GM15510 (cell line): ENCODE data around the gene CPT1A.

ENCODE experiments used
- POLR2A ChIP-seq: IDR thresholded peaks from 3 replicates; pipeline ENCODE4 v1.6.1; 2011; ENCODE audit warnings: borderline replicate concordance; ENCODE audit not compliant: insufficient read length; ENCODE audit errors: extremely low read depth

Gene CPT1A

DNA sequence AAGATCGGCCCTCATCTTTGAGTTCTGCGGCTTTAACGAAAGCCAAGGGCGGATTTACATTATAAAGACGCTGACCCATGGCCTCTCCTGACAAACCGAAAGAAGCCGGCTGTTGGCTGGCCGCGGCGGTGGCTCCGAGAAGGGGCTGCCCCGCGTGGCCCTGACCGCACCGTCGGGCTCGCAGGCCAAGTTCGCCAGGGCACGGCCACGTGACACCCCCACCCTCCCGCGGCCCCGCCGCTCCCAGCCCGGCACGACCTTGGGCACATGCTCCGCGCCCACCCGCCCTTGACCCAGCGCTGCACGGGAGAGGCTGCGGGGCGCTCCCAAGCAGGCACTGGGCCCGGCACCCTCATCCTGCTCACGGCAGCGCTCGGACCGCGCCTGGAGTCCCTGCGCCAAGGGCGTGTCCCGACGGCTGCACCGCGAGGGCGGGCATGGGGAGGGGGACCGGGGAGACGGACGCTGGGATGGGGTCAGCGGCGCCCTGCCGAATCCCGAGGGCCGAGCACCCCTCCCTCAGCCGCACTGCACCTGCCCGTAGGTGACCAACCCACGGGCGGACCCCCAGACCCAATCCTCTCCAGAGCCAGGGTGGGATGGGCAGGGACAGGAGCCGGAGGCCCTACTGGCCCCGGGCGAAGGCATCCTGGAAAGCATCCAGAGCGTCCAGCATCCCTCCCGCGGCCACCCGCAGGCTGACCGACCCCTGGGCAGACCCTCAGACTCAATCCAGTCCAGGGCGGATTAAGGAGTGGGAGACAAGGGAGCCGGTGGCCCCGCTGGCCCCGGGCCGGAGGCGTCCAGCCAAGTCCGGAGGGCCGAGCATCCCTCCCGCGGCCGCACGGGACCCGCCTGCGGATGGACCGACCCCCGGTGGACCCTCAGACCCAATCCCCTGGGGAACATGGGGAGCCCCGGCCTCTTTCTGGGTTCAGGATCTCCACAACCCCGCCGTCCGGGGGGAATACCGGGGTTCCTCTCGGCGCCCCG is 759 bp downstream of the CPT1A start:
- TF ChIP-seq POLR2A = no peak

DNA sequence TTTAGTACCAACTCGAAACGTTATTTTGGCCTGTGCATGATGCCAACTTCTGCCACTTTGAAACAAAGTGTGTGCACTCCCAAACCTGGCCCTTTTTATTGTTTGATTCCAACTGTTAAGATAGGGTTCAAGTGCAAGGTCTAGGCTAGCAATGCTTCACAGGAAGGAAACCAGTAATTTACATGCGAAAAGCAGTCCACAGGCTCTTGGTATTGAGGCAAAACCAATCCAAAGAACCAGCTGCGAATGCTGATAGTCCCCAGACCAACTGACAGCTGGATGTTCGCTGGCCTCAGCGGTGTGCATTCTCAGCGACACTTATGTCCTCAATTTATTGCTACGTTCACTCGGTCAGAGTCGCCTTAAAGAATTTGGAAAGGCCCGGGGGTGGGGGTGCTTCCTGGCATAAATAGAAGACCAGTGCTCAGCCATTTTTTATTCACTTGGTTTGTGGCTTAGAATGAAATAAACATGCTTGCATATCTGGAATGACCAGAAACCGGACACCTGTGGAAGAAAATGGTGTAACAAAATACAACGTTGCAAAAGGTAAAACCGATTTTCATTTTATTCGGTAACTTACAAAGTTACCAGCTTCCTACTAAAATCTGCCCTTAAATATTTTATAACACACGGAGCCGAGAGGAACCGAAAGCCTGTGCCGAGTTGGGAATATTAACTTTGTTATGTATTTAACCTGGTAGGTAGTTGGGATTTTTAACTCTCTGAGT is 1.6 kb downstream of the CPT1A start:
- no peak for TF ChIP-seq POLR2A

DNA sequence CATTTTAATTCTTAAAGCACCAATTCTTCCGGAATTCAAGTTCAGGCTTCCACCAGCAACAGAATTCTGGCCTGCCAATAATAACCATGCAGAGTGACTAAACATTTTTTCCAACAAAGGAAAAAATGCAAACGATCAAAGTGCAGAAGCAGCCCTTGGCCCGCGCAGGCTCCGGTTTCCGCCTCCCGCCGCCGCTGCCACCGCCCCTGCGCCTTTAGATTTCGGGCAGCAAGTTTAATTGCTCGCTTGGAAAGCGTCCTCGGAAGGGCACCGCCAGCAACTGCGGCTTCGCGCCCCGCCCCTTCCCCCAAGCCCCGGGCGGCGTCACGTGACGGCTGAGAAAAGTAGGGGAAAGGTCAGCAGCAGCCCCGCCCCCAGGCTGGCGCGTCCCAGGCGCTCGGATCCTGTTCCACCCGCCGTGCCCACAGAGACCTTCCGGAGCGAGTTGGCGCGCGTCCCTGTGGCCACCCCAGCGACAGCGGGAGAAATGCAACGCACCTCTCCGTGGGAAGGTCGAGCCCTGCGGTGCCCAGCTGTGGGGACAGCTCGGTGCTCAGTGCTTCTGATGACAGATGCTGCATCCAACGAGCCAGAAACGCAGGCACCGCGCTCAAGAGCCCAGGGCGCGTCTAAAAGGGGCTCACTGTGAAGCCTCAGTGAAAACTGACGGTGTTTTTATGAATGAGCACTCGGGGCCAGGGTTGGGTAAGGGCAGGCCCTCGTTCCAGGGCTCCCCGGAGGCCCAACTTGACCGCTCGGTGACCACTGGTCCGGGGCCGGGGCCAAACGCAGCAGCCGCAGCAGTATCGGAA is 2.5 kb downstream of the CPT1A start:
- peak; percentile 40 for TF ChIP-seq POLR2A

DNA sequence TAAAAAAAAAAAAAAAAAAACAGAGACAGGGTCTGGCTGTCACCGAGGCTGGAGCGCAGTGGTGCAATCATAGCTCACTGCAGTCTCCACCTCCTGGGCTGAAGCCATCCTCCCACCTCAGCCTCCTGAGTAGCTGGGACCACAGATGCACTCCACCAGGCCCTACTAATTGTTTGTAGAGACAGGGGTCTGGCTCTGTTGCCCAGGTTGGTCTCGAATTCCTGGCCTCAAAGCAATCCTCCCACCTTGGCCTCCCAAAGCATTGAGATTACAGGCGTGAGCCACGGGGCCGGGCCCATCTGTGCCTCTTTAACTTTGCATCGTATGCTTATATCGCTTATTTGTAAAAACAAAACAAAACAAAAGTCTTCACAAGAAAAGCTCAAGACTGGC is 3.1 kb downstream of the CPT1A start:
- TF ChIP-seq POLR2A = no peak

DNA sequence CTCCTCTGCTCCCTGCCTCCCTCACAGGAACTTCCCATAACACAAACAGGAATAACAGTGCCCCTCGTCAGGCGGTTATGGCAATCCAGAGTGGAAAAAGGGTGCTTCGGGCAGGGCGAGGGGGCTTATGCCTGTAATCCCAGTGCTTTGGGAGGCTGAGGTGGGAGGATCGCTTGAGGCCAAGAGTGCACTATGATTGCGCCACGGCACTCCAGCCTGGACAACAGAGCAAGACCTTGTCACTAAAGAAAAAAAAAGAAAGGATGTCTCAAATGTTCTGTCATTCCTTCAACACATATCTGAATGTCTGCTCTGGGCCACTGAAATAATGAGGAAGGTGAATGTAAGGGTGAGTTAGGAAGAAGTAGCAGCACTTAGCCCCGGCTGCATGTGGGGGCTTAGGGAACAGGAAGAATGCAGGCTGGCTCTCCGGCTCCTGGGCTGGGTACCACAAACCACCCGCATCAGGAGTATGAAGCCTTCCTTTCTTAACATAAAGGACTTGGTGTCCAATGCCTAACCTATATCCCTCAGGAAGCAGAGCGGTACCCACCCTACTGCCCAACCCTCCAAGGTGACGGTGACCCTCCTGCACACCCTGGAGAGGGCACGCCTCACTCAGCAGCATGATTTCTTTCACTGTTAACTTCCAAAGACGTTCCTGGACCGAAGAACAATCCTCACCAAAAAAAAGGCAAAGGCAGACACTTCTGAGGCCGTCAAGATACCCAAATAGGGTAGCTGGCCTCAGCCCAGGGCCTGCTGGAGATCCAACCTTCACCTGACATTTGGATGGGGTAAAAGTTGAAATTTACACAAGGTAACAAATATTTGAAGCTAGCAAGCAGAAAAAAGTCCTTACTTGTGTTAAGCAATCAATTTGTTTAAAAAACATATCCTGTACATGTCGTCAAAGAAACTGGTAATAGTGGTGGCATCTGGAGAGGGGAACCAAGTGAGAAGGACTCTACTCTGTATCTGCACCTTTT is 3.8 kb downstream of the CPT1A start:
- no peak for TF ChIP-seq POLR2A

DNA sequence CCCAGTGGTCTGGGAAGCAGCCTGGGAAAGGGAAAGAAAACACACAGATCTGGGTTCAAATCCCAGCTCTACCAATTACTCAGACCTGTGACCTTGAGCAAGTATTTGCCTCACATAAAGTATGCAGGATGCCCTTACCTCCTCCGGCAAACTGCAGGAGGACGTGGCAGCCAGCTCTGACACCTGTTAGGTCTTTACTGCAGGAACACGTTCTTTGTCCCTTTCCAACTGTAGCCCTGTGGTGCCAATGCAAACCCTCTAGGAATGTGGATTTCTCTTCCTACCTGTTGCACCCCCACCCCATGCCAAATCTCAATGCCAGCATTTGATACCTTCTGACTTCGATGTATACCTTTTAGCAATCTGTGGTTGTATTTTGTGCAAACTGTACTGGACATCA is 6.0 kb downstream of the CPT1A start:
- TF ChIP-seq POLR2A = no peak

DNA sequence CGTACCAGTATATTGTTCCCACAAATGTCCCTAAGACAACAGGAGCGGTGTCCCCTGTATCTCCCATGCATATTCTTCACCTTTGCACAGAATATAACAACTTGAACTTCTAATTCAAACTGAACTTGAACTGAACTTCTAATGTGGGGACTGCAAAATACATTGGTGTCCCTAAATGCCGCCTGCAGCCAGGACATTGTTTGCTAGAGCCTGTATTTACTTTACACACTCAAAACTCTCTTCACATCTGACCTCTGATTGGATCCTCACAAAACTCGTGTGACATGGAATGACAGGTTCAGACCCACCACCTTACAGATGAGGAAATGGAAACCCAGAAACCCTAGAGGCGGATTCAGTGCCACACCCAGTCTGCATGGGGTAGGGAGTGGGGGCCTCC is 6.4 kb downstream of the CPT1A start:
- no peak for TF ChIP-seq POLR2A

DNA sequence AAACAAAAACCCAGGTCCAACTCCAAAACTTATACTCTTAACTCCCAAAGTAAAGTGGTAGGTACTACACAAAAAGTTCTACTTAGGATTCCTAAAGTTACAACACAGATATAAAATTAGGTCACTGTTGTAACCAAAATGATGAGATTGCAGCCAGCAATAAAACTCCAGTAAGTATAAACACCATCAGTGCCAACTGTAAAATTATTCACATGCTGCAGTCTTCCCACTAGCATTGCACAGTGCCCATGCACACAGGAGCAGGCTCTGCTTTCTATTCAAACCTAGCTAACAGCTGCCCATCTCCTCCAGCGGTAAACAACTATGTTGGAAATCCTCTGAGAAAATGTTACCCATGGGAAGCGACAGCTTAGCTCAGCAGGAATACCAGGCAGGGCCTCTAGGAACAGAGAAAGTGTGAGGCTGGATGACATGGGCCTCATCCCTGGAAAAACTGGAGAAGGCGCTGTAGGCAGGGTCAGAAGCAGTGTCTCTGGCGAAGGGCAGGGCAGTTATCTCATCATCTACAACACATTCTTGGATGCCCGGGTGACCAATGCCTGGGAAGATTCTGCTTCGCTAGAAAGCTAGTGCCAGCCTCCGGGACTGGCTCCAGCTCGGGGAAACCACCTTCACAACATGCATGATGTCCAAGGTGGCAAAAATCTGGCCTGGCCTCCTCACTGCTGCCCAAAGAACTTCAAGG is 9.1 kb downstream of the CPT1A start:
- no peak for TF ChIP-seq POLR2A

DNA sequence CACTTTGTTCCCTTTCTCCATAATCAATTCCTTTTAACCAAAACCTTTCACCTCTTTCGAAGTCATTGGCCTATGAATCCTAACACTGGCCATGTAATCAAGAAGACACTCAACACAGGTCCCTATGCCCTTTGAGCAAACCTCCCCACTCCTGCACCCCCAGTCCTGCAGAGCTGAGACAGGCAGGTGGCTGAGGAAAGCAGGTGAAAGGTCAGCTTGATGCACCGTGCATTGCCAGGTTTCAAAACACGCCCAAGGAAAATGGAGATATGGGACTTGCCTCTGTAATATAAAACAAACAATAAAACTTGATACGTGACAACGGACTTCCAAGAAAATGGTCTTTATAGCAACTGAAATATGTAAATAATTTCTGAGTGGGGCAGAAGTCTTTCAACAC is 10.6 kb downstream of the CPT1A start:
- no peak for TF ChIP-seq POLR2A

DNA sequence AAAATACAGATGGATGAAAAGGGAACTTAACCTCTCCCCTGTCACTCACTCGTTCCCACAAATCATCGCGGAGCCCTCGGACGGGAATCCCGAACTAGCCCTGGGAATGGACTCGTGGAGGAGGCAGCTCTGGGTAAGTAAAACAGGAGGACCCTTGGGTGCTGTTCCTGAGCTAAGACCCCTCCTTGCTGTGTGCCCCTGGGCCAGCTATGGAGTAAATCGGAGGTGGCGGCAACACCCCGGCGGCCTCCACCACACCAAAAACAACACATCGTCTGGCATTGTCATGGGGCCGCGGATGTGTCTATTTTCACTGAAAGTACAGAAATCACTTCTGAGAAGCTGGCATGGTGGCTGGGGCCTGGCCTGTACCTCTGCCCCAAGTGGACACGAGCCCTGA is 12.1 kb downstream of the CPT1A start:
- no peak for TF ChIP-seq POLR2A

DNA sequence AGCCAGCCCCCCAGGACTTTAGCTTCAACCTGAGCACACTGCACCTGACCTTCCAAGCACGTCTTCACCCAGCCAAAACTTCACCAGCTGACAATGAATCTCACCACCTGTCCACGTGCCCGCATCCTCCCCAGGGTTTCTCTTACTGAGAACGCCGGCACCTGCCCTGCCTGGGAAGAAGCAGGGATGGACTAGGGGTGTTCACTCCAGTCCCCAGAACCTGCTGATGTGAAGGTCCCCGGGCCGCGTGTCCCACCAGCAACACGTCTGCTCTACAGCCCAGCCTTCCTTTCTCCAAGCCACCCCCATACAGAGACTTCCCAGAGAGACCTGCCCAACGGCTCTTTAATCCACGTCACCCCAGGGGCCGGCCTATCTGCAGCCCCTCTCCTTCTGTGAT is 12.8 kb downstream of the CPT1A start:
- TF ChIP-seq POLR2A = no peak

DNA sequence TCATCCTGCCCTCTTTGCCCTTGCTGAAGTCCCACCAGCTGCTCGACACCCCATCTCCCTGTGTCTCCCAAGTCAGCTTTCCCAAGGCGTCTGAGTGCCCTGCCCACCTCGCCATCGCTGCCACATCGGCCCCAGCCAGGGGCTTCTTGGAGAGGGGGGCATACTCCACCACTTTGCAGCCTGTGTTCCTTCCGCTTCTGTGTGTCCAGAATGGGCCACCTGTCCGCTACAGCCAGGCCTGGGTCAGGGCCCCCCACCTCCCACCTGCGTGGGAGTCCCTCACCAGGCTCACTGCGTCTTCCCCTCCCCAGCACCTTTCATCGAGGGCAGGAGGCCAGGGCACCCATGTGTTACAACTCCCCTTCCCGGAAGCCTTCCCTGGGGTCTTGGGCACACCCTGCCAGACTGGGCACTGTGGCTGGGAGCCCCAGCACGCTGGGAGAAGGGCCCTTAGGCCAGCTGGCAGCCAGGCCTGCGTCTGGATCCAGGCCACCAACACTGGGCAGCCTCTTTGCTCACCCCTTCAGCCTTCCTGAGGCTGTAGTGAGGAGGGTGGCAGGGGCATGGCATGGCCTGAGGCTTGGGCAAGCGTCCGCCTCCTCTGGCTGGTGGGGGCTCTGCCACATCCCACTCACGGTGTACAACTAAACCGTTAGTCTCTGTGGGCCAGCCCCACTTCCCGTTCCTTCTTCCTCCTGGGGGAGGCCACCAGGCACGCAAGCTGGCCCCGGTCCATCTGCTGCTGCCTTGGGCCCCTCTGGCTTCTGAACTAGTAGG is 13.4 kb downstream of the CPT1A start:
- TF ChIP-seq POLR2A = no peak
